ENCODE results near the gene KRTCAP2. TPM values are rescaled to one million over a fixed set of nuclear protein-coding genes. Genes with fewer than 3 reads are reported as not detected.

Gene KRTCAP2
- total RNA-seq, 5 donors from 2014 or later (not counting 1 experiment from before 2014, with no cell fraction given): 93.6 to 150 (median 138) TPM

GRCh38 chr1:155171836-155172731 lies 1.0 kb downstream of the KRTCAP2 start:
- Mint-ChIP-seq H3K4me1 (peaks cover 51 to 57% (median 54%) of the 10 kb centered on the region in 3 donors), H3K9me3 (no peaks in the 10 kb centered on the region), H3K27me3 (no peaks in the 10 kb centered on the region), H3K4me3 (peak overlapping the region; percentile 99 to 100 (median 99)), H3K27ac (peak overlapping the region; percentile 99), H3K36me3 (peaks cover 10% of the 10 kb centered on the region)
- Histone ChIP-seq H3K4me1 (ENCODE audit: control insufficient read depth in 1 of 2, extremely low read depth in 1 of 2, insufficient read depth in 2 of 2, low read length in 2 of 2) (peaks cover 21 to 58% of the 10 kb centered on the region in 2 experiments), H3K27ac (ENCODE audit: low read length) (peak overlapping the region; percentile 78), H3K36me3 (ENCODE audit: control insufficient read depth in 2 of 2, extremely low read depth in 1 of 2, insufficient read depth in 1 of 2, low read length in 1 of 2) (peaks cover 3 to 23% of the 10 kb centered on the region in 2 donors), H3K4me3 (ENCODE audit: control insufficient read depth in 1 of 2, extremely low read depth in 1 of 2, low read length in 1 of 2) (peak overlapping the region; percentile 78 to 88), H3K9me3 (no peaks in the 10 kb centered on the region), H3K27me3 (replicated peaks in 1 of 2; ENCODE audit: control insufficient read depth in 2 of 2, extremely low read depth in 1 of 2, insufficient read depth in 2 of 2, low read length in 1 of 2) (peaks cover 0 to 6% of the 10 kb centered on the region in 2 experiments)
- CTCF ChIA-PET: interaction anchor here (0.6 to 3.4 kb wide), 26 partner anchors 8 to 757 kb away, joined by 3 to 33 read pairs (median 4); no protein-coding TSS in a partner anchor
- POLR2A ChIA-PET: interaction anchor here in 1 of 2 donors (1.2 kb wide), 1 partner anchor 23 kb away, joined by 7 read pairs; no protein-coding TSS in a partner anchor
- peak; percentile 27 to 36 (median 34) for ATAC-seq (replicated peaks in 1 of 4)
- DNase-seq: peak in 3 of 35 experiments; percentile 34 to 46 (median 37)
- 21% methylated on average over 4 of the region's 8 CpGs for WGBS (ENCODE audit: insufficient coverage)

GRCh38 chr1:155170806-155171205 lies 2.3 kb downstream of the KRTCAP2 start:
- 92% methylated on average over 3 of the region's 7 CpGs for WGBS (ENCODE audit: insufficient coverage)
- H3K4me1 Mint-ChIP-seq: peaks cover 44 to 51% (median 48%) of the 10 kb centered on the region in 3 donors

GRCh38 chr1:155170101-155170785 lies 2.9 kb downstream of the KRTCAP2 start:
- H3K4me3 Mint-ChIP-seq: no peak overlapping the region
- H3K4me1 ChIP-seq (ENCODE audit: control insufficient read depth in 1 of 2, extremely low read depth in 1 of 2, insufficient read depth in 2 of 2, low read length in 2 of 2): peaks cover 19 to 48% of the 10 kb centered on the region in 2 experiments
- ChIA-PET CTCF (interaction anchor here (0.6 to 3.4 kb wide), 7 partner anchors 19 to 117 kb away, joined by 3 to 29 read pairs (median 4); no protein-coding TSS in a partner anchor), POLR2A (interaction anchor here (0.6 kb wide), 2 partner anchors 52 to 369 kb away, joined by 3 to 5 read pairs; no protein-coding TSS in a partner anchor)
- H3K4me3 ChIP-seq (ENCODE audit: control insufficient read depth in 1 of 2, extremely low read depth in 1 of 2, low read length in 1 of 2): no peak overlapping the region
- H3K36me3 Mint-ChIP-seq: peaks cover 10% of the 10 kb centered on the region
- no peak for DNase-seq
- no peaks in the 10 kb centered on the region for H3K9me3 ChIP-seq
- peaks cover 0 to 11% of the 10 kb centered on the region in 2 experiments for H3K27me3 ChIP-seq (replicated peaks in 1 of 2; ENCODE audit: control insufficient read depth in 2 of 2, extremely low read depth in 1 of 2, insufficient read depth in 2 of 2, low read length in 1 of 2)
- no peak for ATAC-seq (replicated peaks in 1 of 4)
- no peaks in the 10 kb centered on the region for H3K9me3 Mint-ChIP-seq
- H3K27ac Mint-ChIP-seq: no peak overlapping the region
- H3K36me3 ChIP-seq (ENCODE audit: control insufficient read depth in 2 of 2, extremely low read depth in 1 of 2, insufficient read depth in 1 of 2, low read length in 1 of 2): peaks cover 0 to 21% of the 10 kb centered on the region in 2 donors
- peaks cover 44 to 47% (median 47%) of the 10 kb centered on the region in 3 donors for H3K4me1 Mint-ChIP-seq
- H3K27me3 Mint-ChIP-seq: no peaks in the 10 kb centered on the region
- H3K27ac ChIP-seq (ENCODE audit: low read length): no peak overlapping the region
- WGBS (ENCODE audit: insufficient coverage): no CpG with 5 or more reads among the region's 2 CpGs

More at GRCh38 chr1:155170806-155171205, 2.3 kb downstream of the KRTCAP2 start:
- ATAC-seq (replicated peaks in 1 of 4): no peak
- Histone ChIP-seq H3K27ac (ENCODE audit: low read length) (no peak overlapping the region), H3K9me3 (no peaks in the 10 kb centered on the region), H3K27me3 (replicated peaks in 1 of 2; ENCODE audit: control insufficient read depth in 2 of 2, extremely low read depth in 1 of 2, insufficient read depth in 2 of 2, low read length in 1 of 2) (peaks cover 0 to 11% of the 10 kb centered on the region in 2 experiments), H3K4me1 (ENCODE audit: control insufficient read depth in 1 of 2, extremely low read depth in 1 of 2, insufficient read depth in 2 of 2, low read length in 2 of 2) (peaks cover 19 to 53% of the 10 kb centered on the region in 2 experiments), H3K36me3 (ENCODE audit: control insufficient read depth in 2 of 2, extremely low read depth in 1 of 2, insufficient read depth in 1 of 2, low read length in 1 of 2) (peaks cover 2 to 21% of the 10 kb centered on the region in 2 donors), H3K4me3 (ENCODE audit: control insufficient read depth in 1 of 2, extremely low read depth in 1 of 2, low read length in 1 of 2) (no peak overlapping the region)
- no peak overlapping the region for H3K27ac Mint-ChIP-seq
- H3K4me3 Mint-ChIP-seq: peak overlapping the region in 2 of 3 donors; percentile 34 to 100
- ChIA-PET CTCF (interaction anchor here (0.7 to 1.2 kb wide), 5 partner anchors 9 to 118 kb away, joined by 3 to 9 read pairs (median 4); no protein-coding TSS in a partner anchor), POLR2A (interaction anchor here (0.6 kb wide), 3 partner anchors 53 to 509 kb away, joined by 3 to 5 read pairs (median 3); no protein-coding TSS in a partner anchor)
- no peaks in the 10 kb centered on the region for H3K9me3 Mint-ChIP-seq
- no peak for DNase-seq
- H3K36me3 Mint-ChIP-seq: peaks cover 10% of the 10 kb centered on the region
- no peaks in the 10 kb centered on the region for H3K27me3 Mint-ChIP-seq

- no peak for DNase-seq
- H3K27ac Mint-ChIP-seq: no peak overlapping the region
- ChIA-PET POLR2A (no interaction called here), CTCF (interaction anchor here (0.6 to 3.4 kb wide), 5 partner anchors 18 to 85 kb away, joined by 3 to 29 read pairs (median 4); no protein-coding TSS in a partner anchor)
- no peak overlapping the region for H3K4me3 Mint-ChIP-seq
- H3K36me3 Mint-ChIP-seq: peaks cover 10% of the 10 kb centered on the region
- peaks cover 17 to 41% of the 10 kb centered on the region in 2 experiments for H3K4me1 ChIP-seq (ENCODE audit: control insufficient read depth in 1 of 2, extremely low read depth in 1 of 2, insufficient read depth in 2 of 2, low read length in 2 of 2)
- WGBS (ENCODE audit: insufficient coverage): 83% methylated on average over 2 of the region's 5 CpGs
- H3K9me3 ChIP-seq: no peaks in the 10 kb centered on the region
- H3K27me3 Mint-ChIP-seq: no peaks in the 10 kb centered on the region
- no peak overlapping the region for H3K27ac ChIP-seq (ENCODE audit: low read length)
- peaks cover 0 to 21% of the 10 kb centered on the region in 2 donors for H3K36me3 ChIP-seq (ENCODE audit: control insufficient read depth in 2 of 2, extremely low read depth in 1 of 2, insufficient read depth in 1 of 2, low read length in 1 of 2)
- H3K9me3 Mint-ChIP-seq: no peaks in the 10 kb centered on the region
- no peak overlapping the region for H3K4me3 ChIP-seq (ENCODE audit: control insufficient read depth in 1 of 2, extremely low read depth in 1 of 2, low read length in 1 of 2)
- H3K27me3 ChIP-seq (replicated peaks in 1 of 2; ENCODE audit: control insufficient read depth in 2 of 2, extremely low read depth in 1 of 2, insufficient read depth in 2 of 2, low read length in 1 of 2): peaks cover 0 to 11% of the 10 kb centered on the region in 2 experiments
- no peak for ATAC-seq (replicated peaks in 1 of 4)
- peaks cover 37 to 41% (median 40%) of the 10 kb centered on the region in 3 donors for H3K4me1 Mint-ChIP-seq
These were observed 3.6 kb downstream of the KRTCAP2 start for GRCh38 chr1:155169541-155169940.

- ChIA-PET CTCF (interaction anchor here (0.5 to 3.4 kb wide), 7 partner anchors 9 to 95 kb away, joined by 3 to 29 read pairs (median 4); no protein-coding TSS in a partner anchor), POLR2A (no interaction called here)
- Mint-ChIP-seq H3K27me3 (no peaks in the 10 kb centered on the region), H3K36me3 (peaks cover 10% of the 10 kb centered on the region), H3K4me1 (peaks cover 32 to 35% (median 33%) of the 10 kb centered on the region in 3 donors), H3K27ac (no peak overlapping the region), H3K9me3 (no peaks in the 10 kb centered on the region), H3K4me3 (no peak overlapping the region)
- WGBS (ENCODE audit: insufficient coverage): 100% methylated on average over 2 of the region's 10 CpGs
- Histone ChIP-seq H3K4me3 (ENCODE audit: control insufficient read depth in 1 of 2, extremely low read depth in 1 of 2, low read length in 1 of 2) (no peak overlapping the region), H3K27ac (ENCODE audit: low read length) (no peak overlapping the region), H3K27me3 (replicated peaks in 1 of 2; ENCODE audit: control insufficient read depth in 2 of 2, extremely low read depth in 1 of 2, insufficient read depth in 2 of 2, low read length in 1 of 2) (peaks cover 0 to 11% of the 10 kb centered on the region in 2 experiments), H3K36me3 (ENCODE audit: control insufficient read depth in 2 of 2, extremely low read depth in 1 of 2, insufficient read depth in 1 of 2, low read length in 1 of 2) (peaks cover 0 to 21% of the 10 kb centered on the region in 2 donors), H3K4me1 (ENCODE audit: control insufficient read depth in 1 of 2, extremely low read depth in 1 of 2, insufficient read depth in 2 of 2, low read length in 2 of 2) (peaks cover 15 to 31% of the 10 kb centered on the region in 2 experiments), H3K9me3 (no peaks in the 10 kb centered on the region)
- ATAC-seq (replicated peaks in 1 of 4) (no peak), DNase-seq (no peak)
These were observed 4.5 kb downstream of the KRTCAP2 start for GRCh38 chr1:155168456-155169210.

All from T-cell (primary cell).